Measurements from ENCODE around the gene HNF4A.

The HNF4A gene

DNA sequence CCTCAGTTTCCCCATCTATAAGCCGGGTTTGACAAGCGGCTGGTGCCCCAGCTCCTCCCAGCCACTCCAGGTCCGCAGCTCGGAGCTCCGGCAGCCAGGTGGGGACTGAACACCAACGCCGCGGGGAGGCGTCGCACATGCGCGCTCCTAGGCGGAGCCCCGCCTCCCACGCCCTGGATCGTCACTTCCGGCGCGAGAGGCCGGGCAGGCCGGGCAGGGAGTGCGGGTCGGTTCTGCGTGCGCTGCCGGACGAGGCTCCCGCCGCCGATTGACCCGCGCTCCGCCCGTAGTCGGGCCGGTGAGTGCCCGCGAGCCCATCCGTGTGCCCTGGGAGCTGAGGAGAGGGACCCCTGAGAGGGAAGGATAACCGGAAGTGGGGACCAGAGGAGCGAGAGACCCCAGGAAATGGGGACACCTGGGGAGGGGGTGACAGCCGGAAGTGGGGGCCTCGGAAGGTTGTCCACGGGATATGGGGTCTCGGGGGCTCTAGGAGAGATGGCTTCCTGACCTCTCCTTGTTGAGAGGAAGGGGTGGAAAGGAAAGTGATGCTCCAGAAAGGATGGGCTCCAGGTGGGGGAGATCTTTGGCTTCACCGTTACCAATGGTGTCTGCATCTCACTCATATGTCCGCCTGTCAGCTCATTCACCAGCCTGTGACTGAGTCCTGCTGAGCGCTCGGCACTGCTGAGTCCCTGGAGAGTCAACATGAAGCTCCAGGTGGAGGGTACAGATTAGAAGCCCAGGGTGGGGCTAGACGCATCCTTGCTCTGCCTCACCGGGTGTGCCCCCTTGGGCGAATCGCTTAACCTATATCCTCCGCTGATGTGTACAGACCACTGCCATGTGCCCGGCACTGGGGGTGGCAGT, 120.4 kb downstream of the HNF4A start, which contains the start of gene TTPAL:
Gene TTPAL (plus strand): TSS at position 181 of the 867 bp plus-strand sequence. CDS start 4,126 bp downstream, outside the sequence.
- peak; percentile 77 for DNase-seq

DNA sequence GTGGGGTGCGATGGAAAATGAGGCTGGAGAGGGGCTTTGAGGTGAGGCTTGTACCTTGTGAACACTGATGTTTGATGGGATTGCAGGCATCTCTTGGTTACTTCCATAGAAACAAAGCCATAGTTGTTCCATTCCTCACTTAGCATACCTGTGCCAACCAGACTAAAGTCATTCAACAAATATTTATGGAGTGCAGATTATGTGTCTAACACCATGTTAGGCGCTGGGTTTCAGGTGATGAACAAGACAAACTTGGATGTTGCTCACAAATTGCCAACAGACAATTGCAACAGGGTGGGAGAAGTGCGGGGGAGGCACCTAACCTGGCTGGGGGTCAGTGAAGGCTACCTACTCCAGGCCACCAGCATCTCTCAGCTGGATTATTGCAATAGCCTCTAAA, 121.7 kb downstream of the HNF4A start:
- no peak for DNase-seq

DNA sequence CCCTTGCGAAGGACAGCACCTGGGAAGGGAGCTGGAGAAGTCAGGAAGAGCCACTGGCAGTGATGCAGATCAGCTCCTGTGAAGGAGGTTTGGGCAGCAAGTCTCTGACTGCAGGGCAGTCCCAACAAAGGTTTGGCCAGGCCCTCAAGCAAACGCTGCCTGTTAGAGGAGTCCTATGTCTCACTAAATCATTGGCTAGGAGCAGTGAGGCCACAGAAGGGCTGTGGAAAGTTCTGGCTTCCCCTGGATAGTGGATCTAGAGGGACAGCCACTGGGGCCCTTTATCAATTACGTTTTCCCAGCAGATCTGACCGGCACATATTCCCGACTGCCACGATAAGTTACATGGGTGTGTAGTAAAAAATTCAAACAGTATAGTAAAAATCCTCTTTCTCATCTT, 122.7 kb downstream of the HNF4A start:
- no peak for DNase-seq

DNA sequence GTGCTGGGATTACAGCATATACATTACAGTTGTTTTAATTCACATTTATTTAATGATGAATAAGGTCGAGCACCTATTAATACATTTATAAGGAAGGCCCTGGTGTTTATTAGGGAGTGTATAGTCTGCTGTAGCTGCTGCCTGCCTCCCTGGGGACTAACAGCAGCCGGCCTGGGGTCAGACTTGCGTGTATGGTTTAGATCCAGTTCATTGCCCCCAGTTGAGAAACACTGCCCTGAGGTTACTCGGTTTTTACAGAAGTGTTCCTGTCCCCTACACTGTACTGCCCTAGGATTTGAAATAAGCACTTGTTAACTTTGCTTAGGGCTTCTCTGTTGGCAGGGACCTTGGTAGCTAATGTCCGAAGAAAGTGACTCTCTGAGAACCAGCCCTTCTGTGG, 124.1 kb downstream of the HNF4A start:
- DNase-seq, result no peak

DNA sequence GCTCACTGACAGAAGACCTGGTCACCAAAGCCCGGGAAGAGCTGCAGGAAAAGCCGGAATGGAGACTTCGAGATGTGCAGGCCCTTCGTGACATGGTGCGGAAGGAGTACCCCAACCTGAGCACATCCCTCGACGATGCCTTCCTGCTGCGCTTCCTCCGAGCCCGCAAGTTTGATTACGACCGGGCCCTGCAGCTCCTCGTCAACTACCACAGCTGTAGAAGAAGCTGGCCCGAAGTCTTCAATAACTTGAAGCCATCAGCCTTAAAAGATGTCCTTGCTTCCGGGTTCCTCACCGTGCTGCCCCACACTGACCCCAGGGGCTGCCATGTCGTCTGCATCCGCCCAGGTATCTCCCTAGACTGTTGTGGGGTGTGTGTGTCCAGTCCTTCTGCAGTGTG, 124.6 kb downstream of the HNF4A start:
- DNase-seq, result no peak

DNA sequence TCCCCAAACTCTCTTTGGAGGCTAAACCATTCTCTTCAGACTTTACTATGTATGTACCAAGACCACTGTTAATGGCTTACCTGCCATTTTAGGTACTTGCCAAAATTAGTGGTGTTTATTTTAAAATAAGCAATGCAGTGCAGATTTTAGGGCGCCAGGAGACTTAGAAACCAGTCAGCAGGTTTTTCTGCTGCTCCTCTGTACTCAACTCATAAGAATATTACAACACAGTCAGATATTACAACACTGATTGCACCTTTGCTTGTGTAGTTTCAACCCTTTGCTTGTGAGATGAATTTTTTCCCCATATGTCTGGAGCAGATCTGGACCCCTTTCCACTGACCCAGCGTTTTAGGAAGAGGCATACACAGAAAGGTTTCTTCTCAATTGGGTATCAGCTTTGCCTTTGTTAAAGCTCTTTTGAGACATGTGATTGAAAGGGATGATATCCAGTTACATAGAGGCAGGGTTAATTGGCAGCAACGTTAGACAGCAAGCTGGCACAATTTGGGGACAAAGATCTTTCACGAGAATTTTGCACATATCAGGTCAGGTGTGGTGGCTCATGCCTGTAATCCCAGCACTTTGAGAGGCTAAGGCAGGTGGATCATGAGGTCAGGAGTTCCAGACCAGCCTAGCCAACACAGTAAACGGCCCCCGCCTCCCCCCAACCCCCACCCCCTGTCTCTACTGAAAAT, 126.4 kb downstream of the HNF4A start:
- no peak for DNase-seq

DNA sequence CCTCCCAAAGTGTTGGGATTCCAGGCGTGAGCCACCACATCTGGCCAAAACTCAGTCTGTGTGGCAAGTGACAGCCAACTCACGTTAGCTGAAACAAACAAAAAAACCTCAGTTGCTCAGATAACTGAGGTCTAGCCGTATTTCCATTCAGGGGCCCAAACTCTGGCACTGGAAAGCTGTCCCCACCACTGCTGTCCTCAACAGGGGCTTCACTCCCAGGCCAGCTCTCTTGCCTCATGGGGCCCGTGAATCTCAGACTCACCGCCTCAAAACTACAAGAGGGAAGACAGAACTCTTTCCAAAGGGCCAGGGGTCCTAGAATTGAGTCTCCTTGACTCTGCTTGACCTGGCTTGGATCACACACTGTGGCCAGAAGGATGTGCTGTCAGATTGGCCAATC, 127.6 kb downstream of the HNF4A start:
- no peak for DNase-seq

Measured in NCI-H2227 treated with DMSO at 0.1 percent for 48 hours (cell line).